Muscle of leg (tissue), 11 donors: ENCODE results near the gene KIF26B. TPM values are rescaled to one million over a fixed set of nuclear protein-coding genes. Genes with fewer than 3 reads are reported as not detected.
A peak's percentile ranks its signal among the peaks of the same experiment; 100 is the strongest.

Experiments
- DNase-seq: peaks from one replicate; pipeline ENCODE4 v3.0.0; 2013
- H3K27ac ChIP-seq: one replicate; pipeline ENCODE4 v1.5.1; 2013; ENCODE audit warnings: mild to moderate bottlenecking, low read length, control low read depth
- H3K27me3 ChIP-seq: one replicate; pipeline ENCODE4 v1.6.1; 2013; ENCODE audit warnings: low read length; ENCODE audit not compliant: control insufficient read depth, insufficient read depth
- H3K36me3 ChIP-seq: one replicate; pipeline ENCODE4 v1.6.1; 2013; ENCODE audit warnings: low read length; ENCODE audit not compliant: control insufficient read depth, insufficient read depth
- H3K4me1 ChIP-seq: one replicate; pipeline ENCODE4 v1.6.1; 2013; ENCODE audit warnings: low read length; ENCODE audit not compliant: control insufficient read depth, insufficient read depth
- H3K4me3 ChIP-seq: one replicate; pipeline ENCODE4 v1.5.1; 2013; ENCODE audit warnings: low read length, control low read depth
- H3K9me3 ChIP-seq: replicated peaks from 2 replicates; pipeline ENCODE4 v1.6.1; 2013; ENCODE audit warnings: low read depth, low read length; ENCODE audit not compliant: control insufficient read depth
- WGBS: methylation state at CpG from one replicate; pipeline ENCODE4 v1.1.5; 2013; ENCODE audit warnings: missing lambda C conversion rate; ENCODE audit not compliant: insufficient coverage; 5-methylcytosine and 5-hydroxymethylcytosine counted together
- polyA plus RNA-seq, 8 donors: library from polyadenylated mRNA; unstranded; fragments of 120-200 nt; gene quantifications; one replicate each; pipeline versions ENCODE4 v1.2.1 to v1.2.3, GENCODE V29; 2013; ENCODE audit warnings: inconsistent platforms in 1 of 8, low replicate concordance in 1 of 8; ENCODE audit not compliant: insufficient read length in 8 of 8, insufficient read depth in 1 of 8
- total RNA-seq: library from RNA; stranded (reverse); fragments of 120-200 nt; gene quantifications from one replicate; pipeline ENCODE4 v1.2.4, GENCODE V29; 2013

KIF26B gene
- total and polyA plus RNA-seq, 9 donors: 0.89 to 2.4 (median 1.0) TPM

GRCh38 chr1:245432228-245432875 is 277.6 kb downstream of the KIF26B start:
- DNase-seq: no peak
- Histone ChIP-seq H3K27ac (no peak overlapping the region), H3K36me3 (no peaks in the 10 kb centered on the region), H3K27me3 (no peaks in the 10 kb centered on the region), H3K4me1 (no peaks in the 10 kb centered on the region), H3K9me3 (no peaks in the 10 kb centered on the region), H3K4me3 (no peak overlapping the region)
- 68% methylated on average over 2 of the region's 9 CpGs for WGBS

GRCh38 chr1:245433561-245433960 is 278.8 kb downstream of the KIF26B start:
- no peaks in the 10 kb centered on the region for H3K4me1 ChIP-seq
- no peaks in the 10 kb centered on the region for H3K27me3 ChIP-seq
- no peak overlapping the region for H3K27ac ChIP-seq
- no CpG with 5 or more reads among the region's 2 CpGs for WGBS
- no peak overlapping the region for H3K4me3 ChIP-seq
- no peaks in the 10 kb centered on the region for H3K36me3 ChIP-seq
- H3K9me3 ChIP-seq: no peaks in the 10 kb centered on the region
- DNase-seq: no peak

- H3K4me1 ChIP-seq: no peaks in the 10 kb centered on the region
- no peaks in the 10 kb centered on the region for H3K9me3 ChIP-seq
- no CpG with 5 or more reads among the region's 1 CpG for WGBS
- no peak overlapping the region for H3K4me3 ChIP-seq
- no peak overlapping the region for H3K27ac ChIP-seq
- no peak for DNase-seq
- no peaks in the 10 kb centered on the region for H3K36me3 ChIP-seq
- H3K27me3 ChIP-seq: no peaks in the 10 kb centered on the region
These were observed 279.5 kb downstream of the KIF26B start for GRCh38 chr1:245434280-245434679.

- WGBS: 100% methylated on average over 2 of the region's 4 CpGs
- H3K4me1 ChIP-seq: peaks cover 6% of the 10 kb centered on the region
- no peaks in the 10 kb centered on the region for H3K9me3 ChIP-seq
- H3K36me3 ChIP-seq: no peaks in the 10 kb centered on the region
- DNase-seq: no peak
- peaks cover 4% of the 10 kb centered on the region for H3K27me3 ChIP-seq
- H3K27ac ChIP-seq: no peak overlapping the region
- H3K4me3 ChIP-seq: no peak overlapping the region
These were observed 281.6 kb downstream of the KIF26B start for GRCh38 chr1:245436407-245436806.

GRCh38 chr1:245437369-245438062 is 282.7 kb downstream of the KIF26B start:
- no peak for DNase-seq
- Histone ChIP-seq H3K27ac (no peak overlapping the region), H3K36me3 (no peaks in the 10 kb centered on the region), H3K9me3 (no peaks in the 10 kb centered on the region), H3K4me1 (peaks cover 12% of the 10 kb centered on the region), H3K4me3 (no peak overlapping the region), H3K27me3 (peaks cover 4% of the 10 kb centered on the region)
- 0% methylated on average over 1 of the region's 6 CpGs for WGBS

GRCh38 chr1:245440922-245441321 is 286.1 kb downstream of the KIF26B start:
- Histone ChIP-seq H3K9me3 (no peaks in the 10 kb centered on the region), H3K4me3 (no peak overlapping the region), H3K27me3 (peaks cover 4% of the 10 kb centered on the region), H3K27ac (no peak overlapping the region), H3K36me3 (no peaks in the 10 kb centered on the region), H3K4me1 (peaks cover 12% of the 10 kb centered on the region)
- 43% methylated on average over 4 of the region's 7 CpGs for WGBS
- no peak for DNase-seq

- Histone ChIP-seq H3K4me3 (no peak overlapping the region), H3K36me3 (no peaks in the 10 kb centered on the region), H3K9me3 (no peaks in the 10 kb centered on the region), H3K4me1 (peaks cover 12% of the 10 kb centered on the region), H3K27ac (peak overlapping the region; percentile 13), H3K27me3 (peaks cover 4% of the 10 kb centered on the region)
- DNase-seq: peak; percentile 88
- WGBS: 6% methylated on average over 2 of the region's 6 CpGs
These were observed 286.9 kb downstream of the KIF26B start for GRCh38 chr1:245441689-245442088.

- 53% methylated on average over 5 of the region's 14 CpGs for WGBS
- H3K27ac ChIP-seq: no peak overlapping the region
- H3K27me3 ChIP-seq: peaks cover 4% of the 10 kb centered on the region
- no peak for DNase-seq
- H3K4me1 ChIP-seq: peaks cover 12% of the 10 kb centered on the region
- no peaks in the 10 kb centered on the region for H3K36me3 ChIP-seq
- no peak overlapping the region for H3K4me3 ChIP-seq
- H3K9me3 ChIP-seq: no peaks in the 10 kb centered on the region
These were observed 289.5 kb downstream of the KIF26B start for GRCh38 chr1:245444147-245444828.

- Histone ChIP-seq H3K4me3 (no peak overlapping the region), H3K36me3 (no peaks in the 10 kb centered on the region), H3K27me3 (peaks cover 4% of the 10 kb centered on the region), H3K27ac (no peak overlapping the region), H3K4me1 (peaks cover 12% of the 10 kb centered on the region), H3K9me3 (no peaks in the 10 kb centered on the region)
- WGBS: no CpG with 5 or more reads among the region's 5 CpGs
- DNase-seq: no peak
These were observed 290.2 kb downstream of the KIF26B start for GRCh38 chr1:245444945-245445344.

- no CpG with 5 or more reads among the region's 1 CpG for WGBS
These were observed 293.7 kb downstream of the KIF26B start for GRCh38 chr1:245448531-245448930.

More at GRCh38 chr1:245448531-245448930, 293.7 kb downstream of the KIF26B start:
- H3K9me3 ChIP-seq: no peaks in the 10 kb centered on the region
- H3K27ac ChIP-seq: no peak overlapping the region
- DNase-seq: no peak
- no peak overlapping the region for H3K4me3 ChIP-seq
- H3K36me3 ChIP-seq: no peaks in the 10 kb centered on the region
- no peaks in the 10 kb centered on the region for H3K27me3 ChIP-seq
- H3K4me1 ChIP-seq: no peaks in the 10 kb centered on the region
